22Rv1 (cell line): ENCODE measurements around the gene TRMT1.

Experiments used
- CTCF ChIP-seq: fragments of 450-650 bp; IDR thresholded peaks from 2 replicates; pipeline ENCODE4 v1.5.1; 2017; ENCODE audit warnings: mild to moderate bottlenecking
- ZFX ChIP-seq: fragments of 450-650 bp; IDR thresholded peaks from 2 replicates; pipeline ENCODE4 v1.6.1; 2017; ENCODE audit warnings: antibody characterized with exemption, borderline replicate concordance

GRCh38 chr19:13132471-13133180 lies 16.1 kb upstream of the TRMT1 start:
- TF ChIP-seq CTCF (no peak), ZFX (no peak)
